ENCODE measurements around the gene GLDN.

DNA sequence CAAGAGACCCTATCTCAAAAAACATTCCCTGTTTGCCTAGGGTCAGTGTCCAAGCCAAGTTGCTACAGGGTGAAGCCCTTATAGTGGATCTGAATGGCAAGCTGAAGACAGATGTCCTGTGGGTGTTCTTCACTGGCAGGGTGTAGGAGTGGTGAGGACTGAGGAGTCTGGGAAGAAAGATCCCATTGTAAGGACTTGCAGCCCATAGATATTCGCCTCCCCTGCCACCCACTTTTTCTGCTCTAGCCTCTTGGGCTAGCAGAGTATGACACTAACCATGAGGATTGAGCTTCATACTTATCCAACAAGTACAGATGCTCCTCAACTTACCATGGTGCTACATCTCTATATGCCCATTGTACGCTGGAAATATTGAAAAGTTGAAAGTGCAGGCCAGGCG lies 16.3 kb upstream of the GLDN start:
- no peak for TF ChIP-seq POLR2A (IDR thresholded peaks at IDR 0.05)
- TF ChIP-seq, protein P1, sequence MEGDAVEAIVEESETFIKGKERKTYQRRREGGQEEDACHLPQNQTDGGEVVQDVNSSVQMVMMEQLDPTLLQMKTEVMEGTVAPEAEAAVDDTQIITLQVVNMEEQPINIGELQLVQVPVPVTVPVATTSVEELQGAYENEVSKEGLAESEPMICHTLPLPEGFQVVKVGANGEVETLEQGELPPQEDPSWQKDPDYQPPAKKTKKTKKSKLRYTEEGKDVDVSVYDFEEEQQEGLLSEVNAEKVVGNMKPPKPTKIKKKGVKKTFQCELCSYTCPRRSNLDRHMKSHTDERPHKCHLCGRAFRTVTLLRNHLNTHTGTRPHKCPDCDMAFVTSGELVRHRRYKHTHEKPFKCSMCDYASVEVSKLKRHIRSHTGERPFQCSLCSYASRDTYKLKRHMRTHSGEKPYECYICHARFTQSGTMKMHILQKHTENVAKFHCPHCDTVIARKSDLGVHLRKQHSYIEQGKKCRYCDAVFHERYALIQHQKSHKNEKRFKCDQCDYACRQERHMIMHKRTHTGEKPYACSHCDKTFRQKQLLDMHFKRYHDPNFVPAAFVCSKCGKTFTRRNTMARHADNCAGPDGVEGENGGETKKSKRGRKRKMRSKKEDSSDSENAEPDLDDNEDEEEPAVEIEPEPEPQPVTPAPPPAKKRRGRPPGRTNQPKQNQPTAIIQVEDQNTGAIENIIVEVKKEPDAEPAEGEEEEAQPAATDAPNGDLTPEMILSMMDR (IDR thresholded peaks at IDR 0.05): no peak

Data from vagina (tissue), 2 donors.